T-helper 2 cell treated with Interferon-gamma antibody and Interleukin-4, amounts not matched to agents 100 ng/mL and 5 ng/mL, for 36 hours (primary cell): ENCODE measurements around the gene GPC6. TPM values are rescaled to one million over a fixed set of nuclear protein-coding genes. Genes with fewer than 3 reads are reported as not detected.

Source experiments
- intact Hi-C: fragments of 100-400 bp; cut with micrococcal nuclease; formaldehyde crosslinking; loops from one replicate; pipeline ENCODE4 v1.15.1; 2023
- total RNA-seq: library from RNA; stranded (reverse); gene quantifications from 2 replicates; pipeline ENCODE4 v1.2.3, GENCODE V29; 2022

GPC6 gene
- total RNA-seq, 1 donor from 2014 or later = not detected

- intact Hi-C loops = no loop called here
Measured at GRCh38 chr13:93266681-93267080, 40.1 kb downstream of the GPC6 start.

GRCh38 chr13:93268327-93269028 is 41.9 kb downstream of the GPC6 start:
- intact Hi-C loops = no loop called here

GRCh38 chr13:93270769-93271742 is 44.4 kb downstream of the GPC6 start:
- intact Hi-C loops = no loop called here

GRCh38 chr13:93279982-93280381 is 53.4 kb downstream of the GPC6 start:
- intact Hi-C loops = no loop called here

- intact Hi-C loops = no loop called here
Measured at GRCh38 chr13:93280688-93281087, 54.1 kb downstream of the GPC6 start.

- intact Hi-C loops = no loop called here
Measured at GRCh38 chr13:93283255-93283654, 56.6 kb downstream of the GPC6 start.

- intact Hi-C loops = no loop called here
Measured at GRCh38 chr13:93284064-93284463, 57.5 kb downstream of the GPC6 start.

GRCh38 chr13:93286047-93286446 is 59.4 kb downstream of the GPC6 start:
- intact Hi-C loops = no loop called here

- intact Hi-C loops = no loop called here
Measured at GRCh38 chr13:93289053-93289452, 62.4 kb downstream of the GPC6 start.

- intact Hi-C loops = no loop called here
Measured at GRCh38 chr13:93289842-93290241, 63.2 kb downstream of the GPC6 start.

- intact Hi-C loops = no loop called here
Measured at GRCh38 chr13:93290503-93290902, 63.9 kb downstream of the GPC6 start.

GRCh38 chr13:93292366-93292765 is 65.8 kb downstream of the GPC6 start:
- intact Hi-C loops = no loop called here

GRCh38 chr13:93293710-93294109 is 67.1 kb downstream of the GPC6 start:
- intact Hi-C loops = no loop called here

GRCh38 chr13:93296584-93296983 is 70.0 kb downstream of the GPC6 start:
- intact Hi-C loops = no loop called here

GRCh38 chr13:93298713-93299112 is 72.1 kb downstream of the GPC6 start:
- intact Hi-C loops = no loop called here

GRCh38 chr13:93304134-93304533 is 77.5 kb downstream of the GPC6 start:
- intact Hi-C loops = no loop called here

- intact Hi-C loops = no loop called here
Measured at GRCh38 chr13:93304868-93305613, 78.4 kb downstream of the GPC6 start.

- intact Hi-C loops = no loop called here
Measured at GRCh38 chr13:93305886-93306285, 79.3 kb downstream of the GPC6 start.

GRCh38 chr13:93307136-93307535 is 80.5 kb downstream of the GPC6 start:
- intact Hi-C loops = no loop called here

- intact Hi-C loops = no loop called here
Measured at GRCh38 chr13:93307651-93308050, 81.0 kb downstream of the GPC6 start.

GRCh38 chr13:93309886-93310523 is 83.4 kb downstream of the GPC6 start:
- intact Hi-C loops = no loop called here
